Neutrophil (primary cell): ENCODE measurements around the gene LRG1.
A peak's percentile ranks its signal among the peaks of the same experiment; 100 is the strongest.

Experiments used
- H3K27ac ChIP-seq: fragments of 200-600 bp; sonication (generic); 2 replicates; pipeline ENCODE4 v1.5.1; 2016; ENCODE audit warnings: mild to moderate bottlenecking, moderate library complexity
- H3K27me3 ChIP-seq: fragments of 200-600 bp; sonication (generic); 2 replicates; pipeline ENCODE4 v1.6.0; 2016; ENCODE audit warnings: mild to moderate bottlenecking
- H3K36me3 ChIP-seq: fragments of 200-600 bp; sonication (generic); 2 replicates; pipeline ENCODE4 v1.5.1; 2017
- H3K4me1 ChIP-seq, 2 experiments: fragments of 200-600 bp in 1 of 2; sonication (generic) in 1 of 2; 1 replicate in 1 of 2; 2 replicates in 1 of 2; pipeline versions ENCODE4 v1.5.1 to v1.6.1; 2013 to 2016; ENCODE audit warnings: low read depth in 1 of 2, low read length in 1 of 2, mild to moderate bottlenecking in 1 of 2, moderate library complexity in 1 of 2; ENCODE audit not compliant: control insufficient read depth in 1 of 2, insufficient read depth in 1 of 2
- H3K4me3 ChIP-seq, 2 experiments: fragments of 200-600 bp in 1 of 2; sonication (generic) in 1 of 2; 1 replicate in 1 of 2; 2 replicates in 1 of 2; pipeline ENCODE4 v1.5.1; 2013 to 2016; ENCODE audit warnings: low read depth in 1 of 2, low read length in 1 of 2, mild to moderate bottlenecking in 1 of 2, moderate library complexity in 1 of 2
- H3K9me3 ChIP-seq: fragments of 200-600 bp; sonication (generic); 2 replicates; pipeline ENCODE4 v1.5.1; 2016
- CTCF ChIP-seq: fragments of 200-600 bp; sonication (generic); IDR thresholded peaks from 2 replicates; pipeline ENCODE4 v1.5.1; 2016; ENCODE audit warnings: antibody characterized with exemption

Gene LRG1

GRCh38 chr19:4539693-4540581 lies at the start of gene LRG1:
LRG1 (minus strand) TSS chr19:4540036; CDS start chr19:4540013, 23 bp downstream.
- H3K36me3 ChIP-seq, result peaks cover 24% of the 10 kb centered on the region
- no peaks in the 10 kb centered on the region for H3K9me3 ChIP-seq
- peak within 1 kb of the TSS; percentile 95 for H3K27ac ChIP-seq
- TF ChIP-seq CTCF, result no peak
- H3K4me1 ChIP-seq, result peaks cover 86 to 100% of the 10 kb centered on the region in 2 experiments
- peak within 1 kb of the TSS; percentile 97 to 100 for H3K4me3 ChIP-seq
- no peaks in the 10 kb centered on the region for H3K27me3 ChIP-seq

GRCh38 chr19:4588291-4588761 lies 48.5 kb upstream of the LRG1 start:
- no peak for TF ChIP-seq CTCF

GRCh38 chr19:4587527-4587926 lies 47.7 kb upstream of the LRG1 start:
- H3K27ac ChIP-seq, result no peak overlapping the region
- no peaks in the 10 kb centered on the region for H3K4me1 ChIP-seq
- no peaks in the 10 kb centered on the region for H3K36me3 ChIP-seq
- H3K4me3 ChIP-seq, result no peak overlapping the region
- TF ChIP-seq CTCF, result no peak
- H3K27me3 ChIP-seq, result peaks cover 85% of the 10 kb centered on the region
- no peaks in the 10 kb centered on the region for H3K9me3 ChIP-seq

More at GRCh38 chr19:4588291-4588761, 48.5 kb upstream of the LRG1 start:
- no peak overlapping the region for H3K4me3 ChIP-seq
- H3K27ac ChIP-seq, result no peak overlapping the region
- no peaks in the 10 kb centered on the region for H3K9me3 ChIP-seq
- no peaks in the 10 kb centered on the region for H3K36me3 ChIP-seq
- no peaks in the 10 kb centered on the region for H3K4me1 ChIP-seq
- H3K27me3 ChIP-seq, result peaks cover 85% of the 10 kb centered on the region

GRCh38 chr19:4586691-4587090 lies 46.9 kb upstream of the LRG1 start:
- Histone ChIP-seq H3K4me3 (no peak overlapping the region), H3K9me3 (no peaks in the 10 kb centered on the region), H3K4me1 (no peaks in the 10 kb centered on the region), H3K27ac (no peak overlapping the region), H3K36me3 (no peaks in the 10 kb centered on the region), H3K27me3 (peaks cover 85% of the 10 kb centered on the region)
- no peak for TF ChIP-seq CTCF

GRCh38 chr19:4586245-4586644 lies 46.4 kb upstream of the LRG1 start:
- Histone ChIP-seq H3K9me3 (no peaks in the 10 kb centered on the region), H3K27ac (no peak overlapping the region), H3K27me3 (peaks cover 85% of the 10 kb centered on the region), H3K4me1 (no peaks in the 10 kb centered on the region), H3K4me3 (no peak overlapping the region), H3K36me3 (no peaks in the 10 kb centered on the region)
- TF ChIP-seq CTCF, result no peak
